Measurements from ENCODE around the gene FAM200B. TPM values are rescaled to one million over a fixed set of nuclear protein-coding genes. Genes with fewer than 3 reads are reported as not detected.

The FAM200B gene
- 55.8 and 88.4 TPM in 2 replicates for total RNA-seq (2014; rRNA removed; shearing (Covaris generic))
- 77.5 and 86.4 TPM in 2 replicates for polyA plus RNA-seq (2015; cell fraction: cytosol; rRNA removed)
- polyA plus RNA-seq (2015; cell fraction: nucleus; rRNA removed): 33.3 and 48.6 TPM in 2 replicates

DNA sequence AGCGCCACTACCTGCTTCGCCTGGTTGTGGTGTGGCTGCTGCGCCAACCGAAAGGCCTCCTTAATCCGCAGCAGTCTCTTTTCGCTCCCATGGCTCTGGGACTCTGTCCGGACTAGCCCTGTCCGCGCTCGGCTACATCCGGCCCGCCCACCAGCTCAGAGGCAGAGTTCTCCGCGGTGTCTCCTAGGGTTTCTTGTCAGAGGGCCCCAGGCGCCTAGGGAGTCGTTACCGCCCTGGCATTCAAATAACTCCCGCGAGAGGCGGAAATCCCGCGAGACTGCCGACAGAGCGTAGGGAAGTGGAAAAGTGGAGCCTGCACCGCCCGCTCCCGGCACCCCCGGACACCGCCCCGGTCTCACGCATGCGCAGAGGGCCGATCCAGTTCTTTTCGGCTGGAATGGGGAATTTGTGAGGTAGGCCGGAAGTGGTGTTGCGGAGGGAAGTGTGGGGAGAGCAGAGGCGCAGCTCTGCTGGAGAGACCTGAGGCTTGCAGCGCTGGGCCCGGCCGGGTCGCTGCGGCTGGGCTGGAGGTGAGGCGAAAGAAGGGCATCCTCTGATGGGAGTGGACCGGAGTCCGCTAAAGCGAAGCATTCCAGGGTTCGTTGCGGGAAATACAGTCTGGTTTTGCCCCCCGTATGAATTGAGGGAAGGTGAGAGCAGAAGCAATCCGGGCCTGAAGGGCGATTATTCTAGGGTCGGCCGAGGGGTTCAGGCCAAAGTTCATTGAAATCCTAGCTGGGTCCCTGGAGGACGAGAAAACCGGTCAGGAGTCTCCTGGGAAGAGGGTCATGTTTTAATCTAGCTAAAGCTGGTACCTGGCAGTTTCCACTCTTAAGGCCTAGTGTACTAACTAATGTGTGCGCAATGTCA lies at the start of gene FAM200B:
FAM200B (plus strand) TSS at position 456 of the 870 bp plus-strand sequence. CDS start 5,151 bp downstream, outside the sequence.
- peak; percentile 100 for DNase-seq (ENCODE audit: low read depth)

DNA sequence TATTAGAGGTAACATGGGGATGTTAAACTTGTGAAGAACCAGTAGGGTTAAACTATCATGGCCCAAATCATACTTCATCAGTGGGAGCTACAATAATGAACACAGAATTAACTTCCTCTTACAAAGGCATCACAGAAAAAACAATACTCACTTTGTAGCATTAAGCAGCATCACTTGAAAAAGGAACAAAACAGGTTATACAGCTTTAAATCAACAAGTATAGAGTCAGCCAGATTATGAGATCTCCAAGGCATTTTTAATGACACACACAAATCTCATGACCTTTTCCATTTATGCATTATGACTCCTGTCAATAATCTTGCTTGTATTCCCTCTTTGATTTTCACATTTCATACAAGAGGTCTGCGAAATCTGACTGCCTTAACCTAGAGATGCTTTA lies 44.8 kb upstream of the FAM200B start:
- DNase-seq (ENCODE audit: low read depth): no peak

DNA sequence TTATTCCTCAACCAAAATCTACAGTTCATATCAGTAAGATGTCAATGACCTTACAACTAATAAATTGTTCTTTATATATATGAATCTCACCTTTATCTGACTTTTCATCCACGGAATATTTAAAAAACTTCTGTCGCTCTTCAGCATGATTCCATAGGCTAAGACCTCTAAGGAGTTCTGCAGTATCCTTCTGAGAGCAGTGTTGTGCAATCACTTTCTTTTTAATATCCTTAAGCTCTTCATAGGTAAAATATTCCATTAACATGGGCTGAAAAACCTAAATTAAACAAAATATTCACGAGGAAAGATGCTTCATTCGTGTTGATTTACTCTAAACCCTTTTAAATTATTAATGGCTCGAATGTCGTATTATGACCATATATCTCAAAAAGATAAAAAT lies 43.2 kb upstream of the FAM200B start:
- DNase-seq (ENCODE audit: low read depth): no peak

DNA sequence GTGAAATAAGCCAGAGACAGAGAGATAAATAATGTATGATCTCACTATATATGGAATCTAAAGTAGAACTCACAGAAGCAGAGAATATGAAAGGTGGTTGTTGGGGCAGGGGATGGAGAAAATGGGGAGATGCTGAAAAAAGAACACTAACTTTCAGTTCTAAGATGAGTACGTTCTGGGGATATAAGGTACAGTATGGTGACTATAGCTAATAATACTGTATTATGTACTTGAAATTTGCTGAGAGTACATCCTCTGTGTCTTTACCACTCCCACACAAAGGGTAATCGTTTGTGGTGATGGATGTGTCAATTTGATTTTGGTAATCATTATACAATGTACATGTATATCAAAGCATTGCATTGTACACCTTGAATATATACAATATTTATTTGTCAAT lies 33.0 kb upstream of the FAM200B start:
- no peak for DNase-seq (ENCODE audit: low read depth)

DNA sequence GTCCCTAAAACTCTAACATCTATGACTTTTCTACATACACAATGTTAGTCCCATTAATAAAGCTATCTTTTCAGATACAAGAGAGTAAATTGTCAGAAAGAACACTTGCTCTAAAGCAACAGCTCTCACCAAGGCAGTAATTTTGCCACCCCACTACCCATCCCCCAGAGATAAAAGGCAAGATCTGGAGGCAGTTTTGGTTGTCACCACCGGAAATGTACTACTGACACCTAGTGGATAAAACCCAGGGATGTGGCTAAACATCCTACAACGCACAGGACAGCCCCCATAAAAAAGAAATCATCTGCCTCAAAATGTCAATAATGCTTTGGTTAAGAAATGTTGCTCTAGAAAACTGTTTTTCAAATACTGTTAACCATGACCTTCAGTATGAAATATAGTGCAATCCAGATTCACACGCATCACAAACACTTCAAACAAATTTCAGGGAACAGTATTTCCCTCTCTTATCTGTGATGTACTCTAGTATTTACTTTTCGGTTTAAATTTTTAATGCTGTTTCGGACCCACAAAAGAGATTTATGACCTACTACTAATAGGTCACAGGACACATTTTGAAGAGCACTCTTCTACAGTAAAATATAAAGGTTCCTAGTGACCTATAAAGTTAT lies 31.6 kb upstream of the FAM200B start:
- peak; percentile 61 for DNase-seq (ENCODE audit: low read depth)

DNA sequence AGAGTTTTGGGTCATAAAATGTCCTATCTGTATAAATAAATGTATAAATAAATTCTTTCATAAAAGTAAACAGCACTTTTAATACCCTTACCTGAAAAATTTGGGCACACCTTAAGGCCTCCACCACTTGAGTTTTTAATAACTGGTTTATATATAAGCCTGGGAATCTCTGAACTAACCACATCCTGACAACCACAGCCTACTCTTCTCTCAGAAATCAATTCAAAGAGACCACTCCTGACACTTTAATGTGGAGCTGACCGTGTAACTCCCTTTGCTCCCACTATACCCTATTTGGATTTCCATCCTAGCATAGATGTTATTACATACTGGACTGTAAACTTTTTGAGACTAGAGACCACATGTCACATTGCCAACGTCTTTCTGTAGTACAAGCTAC lies 30.0 kb upstream of the FAM200B start:
- peak; percentile 33 for DNase-seq (ENCODE audit: low read depth)

DNA sequence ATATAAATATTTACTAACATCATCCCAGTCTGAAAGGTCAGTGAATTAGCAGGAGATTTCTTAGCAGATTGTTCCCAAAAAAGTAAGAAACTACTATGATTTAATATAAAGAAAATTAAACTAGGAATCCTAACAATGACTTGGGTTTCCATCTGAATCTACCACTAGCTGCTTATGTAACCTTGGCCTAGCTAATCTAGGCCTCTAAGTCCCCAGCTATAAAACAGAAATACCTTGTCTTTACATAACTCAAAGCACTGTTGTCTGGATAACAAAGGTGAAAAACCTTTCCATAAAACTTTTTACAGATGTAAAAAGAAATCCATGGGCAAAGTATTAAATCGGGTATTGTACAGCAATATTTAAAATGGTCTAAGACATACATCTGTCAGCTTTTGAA lies 29.4 kb upstream of the FAM200B start:
- DNase-seq (ENCODE audit: low read depth): no peak

DNA sequence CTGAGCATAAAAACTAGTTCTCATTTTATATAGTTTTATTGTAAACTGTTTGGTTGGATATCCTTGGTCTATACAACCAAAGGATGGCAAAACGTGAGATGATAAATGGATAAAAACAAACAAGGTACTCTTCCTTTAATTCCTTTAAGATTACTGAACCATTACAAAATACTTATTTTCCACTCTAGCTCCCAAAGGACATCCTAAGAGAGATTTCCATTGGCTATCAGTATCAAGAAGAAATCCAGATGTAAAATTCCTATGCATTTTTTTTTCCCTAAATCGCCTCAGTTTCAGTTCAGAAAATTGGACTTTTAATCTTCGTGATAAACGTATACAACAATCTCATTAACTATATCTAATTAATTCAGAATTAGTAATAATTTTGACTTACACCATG lies 28.8 kb upstream of the FAM200B start:
- DNase-seq (ENCODE audit: low read depth): no peak

DNA sequence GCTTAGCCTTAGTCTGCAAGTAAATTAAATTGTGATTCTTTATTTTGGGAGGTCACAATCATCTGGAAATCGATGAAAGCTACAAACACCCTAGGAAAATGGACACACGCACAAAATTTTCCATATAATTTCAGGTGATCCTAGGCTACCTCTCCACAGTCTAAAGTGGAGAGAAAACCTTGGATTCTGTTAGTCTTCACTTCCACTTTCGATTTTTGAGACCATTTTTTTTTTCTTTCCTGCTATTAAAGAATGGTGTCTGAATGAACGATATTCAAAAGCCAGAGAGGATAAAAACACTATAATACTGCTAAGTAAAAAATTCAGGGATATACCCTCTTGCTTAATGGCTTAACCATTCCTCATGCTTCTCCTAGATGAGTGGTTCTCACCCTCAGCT lies 28.2 kb upstream of the FAM200B start:
- DNase-seq (ENCODE audit: low read depth): no peak

DNA sequence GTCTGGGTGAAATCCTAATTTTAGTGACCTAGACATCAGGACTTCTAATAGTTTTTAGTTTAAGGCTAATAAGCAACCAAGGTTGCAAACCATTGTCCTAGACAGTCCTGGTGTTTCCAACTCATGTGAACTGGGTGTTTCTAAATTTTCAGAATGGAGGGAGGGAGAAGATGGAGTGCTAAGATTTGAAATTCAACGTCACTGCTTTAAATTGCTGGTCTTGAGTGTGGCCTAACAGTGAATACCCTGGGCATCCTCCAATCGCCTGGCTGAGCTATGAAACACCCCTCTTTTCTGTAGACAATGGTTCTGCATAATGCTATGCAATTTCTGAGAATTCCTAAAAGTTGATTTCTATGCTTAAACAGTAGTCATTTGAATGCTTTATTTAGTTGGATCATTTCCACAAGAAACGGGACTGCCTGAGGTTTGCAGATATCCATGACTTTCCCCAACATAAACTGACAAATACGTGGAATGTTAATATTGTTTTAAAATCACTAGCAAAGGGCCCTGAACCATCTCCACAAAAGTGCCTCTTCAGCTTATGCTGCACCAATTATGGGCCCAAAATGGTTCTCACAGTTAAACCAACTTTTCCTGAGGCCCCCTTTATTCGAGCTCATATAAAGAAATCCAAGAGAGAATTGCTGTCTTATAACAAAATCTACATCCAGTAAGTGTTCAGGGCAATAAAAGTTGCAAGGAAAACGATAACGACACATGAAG lies 27.6 kb upstream of the FAM200B start:
- DNase-seq (ENCODE audit: low read depth): peak; percentile 75

DNA sequence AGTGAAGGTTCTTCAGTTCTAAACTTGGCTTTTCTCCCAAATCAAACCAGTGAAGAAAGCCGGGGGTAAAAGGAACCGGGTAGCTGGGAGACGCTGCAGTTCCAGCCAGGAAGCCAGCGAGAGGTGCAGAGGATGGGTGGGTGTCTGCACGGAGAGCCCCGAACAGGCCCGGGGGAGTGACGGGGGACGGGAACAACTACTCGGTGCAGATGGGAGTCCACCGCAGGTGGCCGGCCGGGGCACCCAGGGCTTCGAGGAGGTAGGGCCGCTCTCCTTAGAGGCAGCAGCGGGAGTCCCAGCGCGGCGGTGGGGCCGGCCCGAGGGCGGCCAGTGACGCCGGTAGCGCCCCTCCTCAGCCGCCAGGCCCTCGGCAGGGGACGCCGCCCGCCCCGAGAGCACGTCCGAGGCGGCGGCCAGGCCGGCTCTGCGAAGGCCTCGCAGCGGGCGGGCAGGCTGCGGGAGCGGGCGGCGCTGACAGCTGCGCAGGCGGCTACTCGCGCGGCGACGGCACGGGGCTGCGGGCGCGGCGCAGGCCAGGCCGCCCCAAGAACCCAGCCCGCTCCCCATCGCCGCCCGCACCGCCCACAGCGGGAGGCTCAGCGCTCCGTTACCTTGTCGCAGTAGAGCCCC lies 26.9 kb upstream of the FAM200B start:
- DNase-seq (ENCODE audit: low read depth): peak; percentile 44

DNA sequence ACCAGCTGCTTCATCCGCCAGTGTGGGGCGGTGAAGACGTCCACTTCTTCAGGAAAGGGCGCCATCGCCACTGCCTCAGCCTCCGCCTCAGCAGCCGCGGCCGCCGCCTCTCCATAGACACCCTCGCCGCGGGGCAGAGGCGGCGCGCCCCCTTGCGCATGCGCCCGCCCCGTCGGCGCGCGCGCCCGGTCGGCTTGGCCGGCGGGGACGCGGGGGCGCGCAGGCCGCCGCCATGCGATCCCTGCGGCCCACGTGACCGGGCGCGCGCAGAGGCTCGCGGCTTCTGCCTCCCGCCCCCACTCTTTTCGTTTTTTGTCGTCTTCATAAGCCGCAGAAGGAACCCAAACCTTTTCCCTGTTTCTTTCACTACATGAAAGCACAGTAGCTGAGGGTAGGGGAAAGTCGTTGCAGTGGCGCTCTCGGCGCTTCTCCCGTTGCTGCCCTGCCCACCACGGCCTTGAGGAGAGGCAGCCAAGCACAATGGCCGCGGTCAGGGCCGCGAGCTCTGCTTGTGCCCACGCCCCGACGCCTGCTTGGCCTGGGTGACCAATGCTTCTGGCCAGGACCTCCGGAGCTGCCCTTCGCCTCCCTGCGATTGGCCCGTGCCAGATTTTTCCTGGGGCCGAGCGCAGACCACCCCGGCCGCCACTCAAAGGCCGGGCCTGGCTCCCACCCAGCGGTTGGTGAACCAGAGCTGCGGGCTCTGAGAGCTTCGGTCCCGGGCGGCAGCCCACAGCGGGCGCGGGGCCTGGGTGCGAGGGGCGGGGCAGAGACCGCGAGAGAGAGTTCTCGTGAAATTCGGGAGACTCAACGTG lies 26.2 kb upstream of the FAM200B start, which contains the start of gene FBXL5:
FBXL5 (minus strand) TSS at position 135 of the 815 bp plus-strand sequence; CDS start at position 65, 70 bp downstream.
- DNase-seq (ENCODE audit: low read depth): peak; percentile 72

DNA sequence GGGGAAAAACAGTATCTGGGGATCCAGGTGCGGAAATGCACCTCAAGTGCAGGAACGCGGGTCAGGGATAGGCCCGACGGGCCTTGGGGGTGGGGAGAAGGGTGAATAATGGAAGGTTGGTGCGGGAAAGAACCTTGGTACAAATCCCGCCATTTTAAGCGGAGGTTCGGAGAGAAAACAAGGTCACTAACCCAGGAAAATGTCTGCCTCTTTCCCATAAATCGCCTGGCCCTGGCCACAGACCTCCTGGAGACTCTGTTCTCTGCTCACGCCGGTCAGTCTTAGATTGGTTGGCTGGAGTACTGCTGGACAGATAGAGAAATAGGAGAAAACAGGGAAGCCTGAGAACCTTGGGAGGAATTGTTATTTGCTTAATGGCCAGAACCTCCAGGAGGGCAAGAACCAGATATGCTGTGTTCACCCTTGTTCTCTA lies 25.6 kb upstream of the FAM200B start:
- no peak for DNase-seq (ENCODE audit: low read depth)

DNA sequence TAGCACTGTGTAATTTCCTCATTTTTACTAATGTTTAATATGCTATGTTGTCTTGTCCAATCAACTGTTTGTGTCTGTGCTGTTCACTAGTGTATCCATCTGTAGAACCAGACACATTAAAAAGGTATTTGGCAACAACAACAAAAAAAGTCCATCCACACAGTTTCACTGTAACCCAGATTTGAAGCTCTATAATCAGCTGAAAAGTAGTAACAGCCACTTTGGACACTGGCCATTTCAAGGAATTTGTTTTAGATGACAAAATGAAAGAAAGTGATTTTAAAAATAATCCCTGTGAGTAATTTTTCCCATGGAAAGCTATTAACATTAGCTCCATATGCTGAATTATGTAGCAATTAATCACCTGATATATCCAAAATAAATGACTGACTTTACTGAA lies 24.3 kb upstream of the FAM200B start:
- DNase-seq (ENCODE audit: low read depth): no peak

DNA sequence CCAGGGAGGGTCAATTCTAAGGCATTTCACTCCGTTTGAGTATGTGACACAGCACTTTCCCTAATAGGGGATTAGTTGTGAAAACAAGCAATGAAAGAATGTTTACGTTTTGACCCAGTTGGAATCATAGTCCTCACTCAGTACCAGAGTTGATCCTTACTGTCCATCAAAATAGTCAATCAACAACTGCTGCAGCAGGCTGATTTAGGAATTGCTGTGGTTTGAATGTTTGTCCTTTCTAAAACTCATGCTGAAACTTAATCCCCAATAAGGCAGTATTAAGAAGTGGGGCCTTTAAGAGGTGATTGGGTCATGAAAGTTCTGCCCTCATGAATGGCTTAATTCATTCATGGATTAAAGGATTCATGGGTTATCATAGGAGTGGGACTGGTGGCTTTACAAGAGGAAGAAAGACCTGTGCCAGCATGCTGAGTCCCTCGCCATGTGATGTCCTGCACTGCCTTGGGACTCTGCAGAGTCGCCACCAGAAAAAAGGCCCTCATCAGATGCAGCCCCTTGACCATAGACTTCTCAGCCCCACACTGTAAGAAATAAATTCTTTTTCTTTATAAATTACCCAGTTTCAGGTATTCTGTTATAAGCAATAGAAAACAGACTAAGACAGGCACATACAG lies 23.4 kb upstream of the FAM200B start:
- no peak for DNase-seq (ENCODE audit: low read depth)

DNA sequence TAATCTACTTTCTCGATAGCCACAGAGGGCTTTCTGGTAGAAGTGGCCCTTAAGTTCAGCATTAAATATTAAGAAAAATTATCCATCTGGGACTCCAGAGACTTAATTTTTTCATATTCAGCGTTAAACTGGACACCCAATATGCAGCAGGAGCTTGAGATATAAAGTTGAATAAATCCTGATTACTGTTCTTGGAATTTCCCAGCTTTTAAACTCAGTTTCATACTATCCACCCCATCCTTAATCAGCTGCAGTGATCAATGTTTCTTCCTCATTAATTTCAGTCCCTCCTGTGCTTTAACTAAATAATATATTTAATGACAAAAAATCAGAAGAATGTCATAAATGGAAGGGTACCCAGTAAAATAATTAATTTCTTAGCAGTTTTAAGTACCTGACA lies 22.8 kb upstream of the FAM200B start:
- no peak for DNase-seq (ENCODE audit: low read depth)

DNA sequence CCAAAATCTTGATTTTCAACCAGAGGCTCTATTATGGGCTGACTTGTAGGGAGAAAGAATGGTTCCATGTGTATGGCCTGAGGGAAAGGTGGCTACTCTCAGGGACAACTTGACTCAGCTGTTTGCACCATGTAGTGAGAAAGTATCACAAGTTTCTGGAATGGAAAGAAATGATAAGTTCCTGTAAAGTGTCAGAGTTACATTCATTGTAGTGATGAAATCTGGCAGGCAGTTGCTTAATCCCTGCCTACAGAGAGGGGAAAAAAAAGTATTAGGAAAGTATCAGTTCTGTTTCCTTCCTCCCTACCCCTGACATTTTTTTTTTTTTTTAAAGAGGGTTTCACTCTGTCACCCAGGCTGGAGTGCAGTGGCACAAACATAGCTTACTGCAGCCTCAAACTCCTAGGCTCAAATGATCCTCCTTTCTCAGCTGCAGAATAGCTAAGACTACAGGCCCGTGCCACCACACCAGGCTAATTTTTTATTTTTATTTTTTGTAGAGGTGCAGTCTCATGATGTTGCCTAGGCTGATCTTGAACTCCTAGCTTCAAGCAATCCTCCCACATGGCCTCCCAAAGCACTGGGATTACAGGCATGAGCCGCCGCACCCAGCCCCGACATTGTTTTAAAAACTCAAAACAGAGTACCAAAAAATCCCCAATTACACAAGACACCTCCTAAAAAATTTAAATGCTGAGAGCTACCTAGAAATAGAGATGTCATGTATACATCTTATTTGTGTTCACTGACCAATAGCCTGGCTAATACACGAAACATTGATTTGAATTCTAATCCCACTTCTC lies 21.7 kb upstream of the FAM200B start:
- no peak for DNase-seq (ENCODE audit: low read depth)

DNA sequence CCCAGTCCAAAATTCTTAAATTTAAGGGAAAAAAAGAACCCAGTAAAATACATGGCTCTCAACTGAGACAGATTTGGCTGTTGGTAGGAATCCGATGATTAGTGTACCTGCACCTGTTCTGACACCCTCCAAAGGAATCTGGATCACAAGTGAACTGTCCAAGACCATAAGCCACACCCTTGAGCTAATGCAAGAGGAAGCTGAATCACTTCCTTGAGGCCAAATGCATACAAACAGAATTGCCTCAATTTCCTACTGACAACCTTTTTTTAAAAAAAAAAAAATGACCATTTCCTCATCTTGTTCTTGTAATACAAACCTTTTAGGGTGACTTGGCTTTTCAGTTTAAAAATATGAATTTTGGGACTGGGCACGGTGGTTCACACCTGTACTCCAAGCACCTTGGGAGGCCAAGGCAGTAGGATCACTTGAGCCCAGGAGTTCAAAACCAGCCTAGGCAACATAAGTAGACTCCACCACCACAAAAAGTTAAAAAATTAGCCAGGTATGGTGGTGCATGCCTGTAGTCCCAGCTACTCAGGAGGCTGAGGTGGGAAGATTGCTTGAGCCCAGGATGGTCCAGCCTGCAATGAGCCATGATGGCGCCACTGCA lies 15.8 kb upstream of the FAM200B start:
- peak; percentile 93 for DNase-seq (ENCODE audit: low read depth)

DNA sequence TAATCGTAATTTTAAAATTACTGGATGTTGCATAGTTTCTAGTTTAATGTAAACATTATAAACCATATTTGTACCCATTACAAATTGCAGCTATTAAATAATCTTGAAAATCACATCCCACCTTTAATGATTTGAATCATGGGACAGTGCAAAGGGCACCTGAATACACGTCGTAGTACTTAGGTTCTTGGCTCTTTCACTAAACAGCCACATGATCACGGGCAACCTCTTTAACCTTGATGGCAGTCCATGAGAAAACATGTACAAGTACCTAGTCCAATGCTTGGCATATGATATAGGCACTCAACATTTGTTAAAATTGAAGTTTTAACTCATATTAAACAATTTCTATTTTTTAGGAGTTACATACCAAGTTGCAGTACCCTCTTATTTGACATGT lies 14.6 kb upstream of the FAM200B start:
- no peak for DNase-seq (ENCODE audit: low read depth)

Data from HT1080 (cell line).